GM08714 (cell line): ENCODE data around the gene RPP25L.

ENCODE experiments used
- H3K4me3 ChIP-seq: fragments of 200-500 bp; sonication (Bioruptor generic); 2 replicates; pipeline ENCODE4 v1.5.1; 2014; ENCODE audit warnings: mild to moderate bottlenecking, low read length, inconsistent platforms
- ZNF274 ChIP-seq: IDR thresholded peaks from 2 replicates; pipeline ENCODE4 v1.6.1; 2012; ENCODE audit warnings: mild to moderate bottlenecking, low read depth, low read length

RPP25L gene, protein sequence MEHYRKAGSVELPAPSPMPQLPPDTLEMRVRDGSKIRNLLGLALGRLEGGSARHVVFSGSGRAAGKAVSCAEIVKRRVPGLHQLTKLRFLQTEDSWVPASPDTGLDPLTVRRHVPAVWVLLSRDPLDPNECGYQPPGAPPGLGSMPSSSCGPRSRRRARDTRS

DNA sequence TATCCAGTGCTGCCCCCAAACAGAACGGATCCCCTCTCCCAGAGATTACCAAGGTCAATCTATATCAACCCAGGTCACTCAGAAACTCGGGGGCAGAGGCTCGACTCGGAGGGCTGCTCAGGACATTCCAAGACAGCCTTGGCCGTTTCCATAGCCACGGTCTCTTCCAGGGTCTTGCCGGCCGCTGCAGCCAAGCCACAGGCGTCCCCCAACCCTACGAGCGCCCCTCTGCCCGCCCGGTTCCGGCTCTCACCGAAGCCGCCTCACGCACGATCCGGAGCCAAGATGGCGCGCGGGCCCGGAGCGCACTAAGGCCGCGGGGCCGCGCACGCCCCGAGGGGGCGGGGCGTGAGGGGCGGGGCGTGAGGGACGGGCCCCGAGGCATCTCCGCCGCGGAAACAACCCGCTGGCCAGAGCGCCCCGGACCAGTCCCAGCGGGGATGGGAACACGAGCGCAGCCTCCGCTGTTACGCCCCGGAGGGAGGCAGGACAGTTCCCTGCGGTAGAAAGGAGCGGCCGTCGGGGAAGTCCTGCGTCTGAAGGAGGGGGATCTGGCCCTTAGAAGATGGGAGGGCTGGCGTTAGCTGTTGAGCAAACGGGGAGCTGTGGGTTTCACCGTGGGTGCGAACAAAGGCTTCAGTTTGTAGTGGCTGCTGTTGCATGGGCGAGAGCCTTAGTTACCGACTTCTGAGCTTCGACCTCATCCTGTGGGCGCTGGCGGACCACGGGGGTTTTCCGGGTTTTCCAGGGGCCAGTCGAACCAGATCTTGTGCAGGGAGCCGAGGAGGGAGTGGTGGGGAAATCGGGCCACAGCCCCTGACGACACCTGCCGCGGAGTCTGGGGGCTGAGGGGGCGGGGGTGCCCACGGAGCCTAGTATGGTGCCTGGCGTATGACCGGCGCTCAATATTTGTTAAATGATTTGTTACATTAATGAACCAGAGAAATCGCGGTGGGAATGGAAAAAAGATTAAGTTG is at the start of gene RPP25L:
TSS of gene RPP25L (minus strand) at position 287 of the 977 bp plus-strand sequence. CDS start 801 bp downstream, outside the sequence.
- TF ChIP-seq ZNF274: no peak
- H3K4me3 ChIP-seq: peak within 1 kb of the TSS; percentile 77

DNA sequence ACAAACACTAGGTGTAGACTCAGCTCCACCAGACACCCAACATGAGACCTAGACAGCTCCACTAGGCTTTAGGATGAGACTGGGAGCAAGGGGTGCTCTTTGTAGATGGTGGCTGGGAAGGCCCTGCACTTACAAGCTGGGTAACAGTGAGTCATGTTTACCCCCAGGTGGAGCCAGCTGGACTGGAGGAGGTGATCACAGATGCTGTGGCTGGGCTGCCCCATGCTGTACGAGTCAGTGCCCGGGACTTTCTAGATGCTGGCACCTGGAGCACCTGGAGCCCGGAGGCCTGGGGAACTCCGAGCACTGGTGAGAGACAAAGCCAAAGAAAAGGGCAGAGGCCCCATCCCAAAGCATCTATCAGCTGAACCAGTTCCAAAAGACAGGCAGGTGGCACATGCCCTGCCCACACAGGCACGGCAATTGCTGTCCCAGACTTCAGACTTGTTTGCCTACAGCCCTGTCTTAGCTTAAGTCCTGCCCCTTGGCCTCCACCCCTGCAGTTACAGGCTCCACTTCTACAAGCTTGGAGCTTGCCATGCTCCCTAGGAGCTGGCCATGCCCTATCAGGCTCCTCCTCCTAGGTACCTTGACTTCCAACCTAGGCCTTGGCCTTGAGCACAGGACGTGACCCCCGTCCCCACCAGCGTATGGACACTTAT is 47.8 kb upstream of the RPP25L start:
- H3K4me3 ChIP-seq: no peak overlapping the region
- TF ChIP-seq ZNF274: no peak

DNA sequence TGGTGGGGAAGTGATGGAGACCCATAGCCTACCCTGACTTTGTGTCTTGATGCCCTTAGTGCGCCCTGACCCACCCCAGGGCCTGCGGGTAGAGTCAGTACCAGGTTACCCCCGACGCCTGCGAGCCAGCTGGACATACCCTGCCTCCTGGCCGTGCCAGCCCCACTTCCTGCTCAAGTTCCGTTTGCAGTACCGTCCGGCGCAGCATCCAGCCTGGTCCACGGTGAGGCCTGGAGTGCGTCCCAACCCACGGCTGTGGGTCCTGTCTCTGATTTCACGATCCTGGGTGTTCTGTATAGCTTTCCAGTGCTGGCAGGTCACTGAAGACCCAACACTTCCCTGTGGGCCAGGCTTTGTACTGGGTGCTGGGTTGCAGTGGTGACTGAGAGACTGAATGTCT is 46.6 kb upstream of the RPP25L start:
- no peak overlapping the region for H3K4me3 ChIP-seq
- no peak for TF ChIP-seq ZNF274

DNA sequence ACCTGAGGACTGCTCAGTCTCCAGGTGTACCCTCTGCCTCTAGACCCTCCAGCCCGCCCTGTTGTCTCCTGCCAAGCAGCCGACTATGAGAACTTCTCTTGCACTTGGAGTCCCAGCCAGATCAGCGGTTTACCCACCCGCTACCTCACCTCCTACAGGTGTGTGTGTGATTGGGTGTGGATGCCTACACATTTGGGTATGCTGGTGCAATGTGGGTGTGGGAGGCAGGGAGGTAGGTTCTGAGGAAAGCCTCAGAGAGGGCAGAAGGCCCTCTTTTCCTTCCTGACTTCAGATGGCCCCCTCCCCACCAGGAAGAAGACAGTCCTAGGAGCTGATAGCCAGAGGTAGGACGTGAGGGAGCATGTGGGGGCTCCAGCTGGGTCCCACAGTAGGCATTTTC is 45.1 kb upstream of the RPP25L start:
- H3K4me3 ChIP-seq: no peak overlapping the region
- no peak for TF ChIP-seq ZNF274

DNA sequence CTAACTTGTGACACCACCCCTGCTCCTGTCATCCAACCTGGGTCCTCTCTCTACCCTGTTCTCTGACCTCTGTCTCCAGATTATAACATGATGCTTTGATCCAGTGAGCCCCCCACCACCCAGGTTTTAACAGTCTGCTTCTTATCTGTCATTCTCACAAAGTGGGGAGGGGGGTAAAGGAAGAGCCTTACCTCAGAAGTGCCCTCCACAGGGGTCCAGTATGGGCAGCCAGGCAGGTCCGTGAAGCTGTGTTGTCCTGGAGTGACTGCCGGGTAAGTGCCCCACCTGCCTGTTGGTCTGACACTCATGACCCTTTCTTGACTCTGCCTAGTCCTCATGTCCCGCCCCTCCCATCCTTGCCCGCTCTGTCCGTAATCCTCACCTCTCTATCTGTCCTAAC is 43.5 kb upstream of the RPP25L start:
- no peak for TF ChIP-seq ZNF274
- H3K4me3 ChIP-seq: no peak overlapping the region

DNA sequence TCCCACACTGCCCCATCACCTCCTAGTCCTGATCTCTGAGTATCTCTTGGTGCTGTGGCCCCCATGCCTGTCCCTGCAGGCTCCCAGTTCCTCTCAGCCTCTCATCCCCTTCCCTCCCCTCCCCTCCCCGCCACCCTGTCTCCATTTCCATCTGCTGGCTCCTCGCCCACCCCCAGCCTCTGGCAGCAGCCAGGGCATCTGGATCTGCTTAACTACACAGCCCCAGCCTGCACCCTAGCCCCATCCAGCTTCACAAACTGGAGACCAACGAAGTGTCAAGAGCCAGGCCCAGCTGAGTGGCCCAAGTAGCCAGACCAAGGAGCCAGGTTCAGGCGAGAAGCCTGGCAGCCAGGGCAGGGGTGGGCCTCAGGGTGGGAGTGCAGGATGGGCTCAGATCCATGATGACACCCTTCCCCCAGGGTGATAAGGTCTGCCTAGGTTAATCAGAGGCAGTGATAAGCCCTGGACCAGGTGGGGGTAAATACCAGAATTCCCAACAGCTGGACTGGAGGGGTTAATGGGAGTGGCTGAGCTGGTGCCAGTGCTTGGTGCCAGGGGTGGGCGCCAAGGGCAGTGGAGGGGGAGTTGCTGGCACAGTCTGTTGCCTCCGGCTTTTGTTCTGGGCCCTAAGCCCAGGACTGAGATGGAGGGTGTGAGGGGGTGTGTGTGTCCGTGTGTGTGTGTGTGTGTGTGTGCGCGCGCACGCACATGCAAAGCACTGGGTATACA is 42.6 kb upstream of the RPP25L start:
- no peak for TF ChIP-seq ZNF274
- H3K4me3 ChIP-seq: no peak overlapping the region

DNA sequence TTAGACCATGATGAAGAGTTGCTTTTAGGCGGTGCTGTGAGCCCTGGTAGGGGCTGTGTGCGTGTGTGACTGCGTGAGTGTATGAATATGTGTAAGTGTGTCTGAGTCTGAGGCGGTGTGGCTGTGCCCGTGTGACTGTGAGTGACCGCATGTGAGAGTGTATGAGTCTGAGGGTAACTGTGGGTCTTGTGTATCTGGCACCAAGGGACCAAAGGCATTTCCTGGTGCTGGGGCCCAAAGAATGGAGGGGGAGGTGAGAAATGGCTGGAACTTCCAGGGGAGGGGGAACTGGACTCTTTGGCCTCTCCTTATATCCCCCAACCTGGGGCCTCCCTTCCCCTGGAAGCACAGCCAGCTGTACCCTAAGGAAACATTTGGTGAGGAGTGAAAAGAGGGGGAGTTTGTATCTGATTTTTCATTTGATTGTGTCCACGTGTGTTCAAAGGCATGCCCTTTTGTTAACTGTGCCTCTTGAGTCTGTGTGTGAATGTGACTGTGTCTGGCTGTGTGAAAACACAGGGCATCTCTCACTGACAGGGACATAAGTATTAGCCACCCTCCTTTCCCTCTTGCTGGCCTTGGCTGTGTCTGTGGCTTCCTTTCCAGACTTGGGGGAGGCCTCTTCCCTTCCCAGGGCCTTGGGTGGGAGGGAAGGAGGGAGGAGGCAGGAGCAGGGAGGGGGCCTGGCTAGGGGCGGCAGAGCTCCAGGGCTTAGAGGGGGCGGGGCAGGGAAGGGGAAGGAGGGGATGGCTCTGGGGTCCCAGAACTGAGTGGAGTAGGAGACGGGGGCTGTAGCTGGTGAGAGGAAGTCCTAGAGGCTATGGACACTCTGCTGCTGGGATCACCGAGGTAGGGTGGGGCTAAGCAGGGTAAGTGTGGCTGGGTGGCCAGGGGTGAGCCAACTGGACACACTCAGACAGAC is 41.5 kb upstream of the RPP25L start:
- no peak for TF ChIP-seq ZNF274
- H3K4me3 ChIP-seq: no peak overlapping the region

DNA sequence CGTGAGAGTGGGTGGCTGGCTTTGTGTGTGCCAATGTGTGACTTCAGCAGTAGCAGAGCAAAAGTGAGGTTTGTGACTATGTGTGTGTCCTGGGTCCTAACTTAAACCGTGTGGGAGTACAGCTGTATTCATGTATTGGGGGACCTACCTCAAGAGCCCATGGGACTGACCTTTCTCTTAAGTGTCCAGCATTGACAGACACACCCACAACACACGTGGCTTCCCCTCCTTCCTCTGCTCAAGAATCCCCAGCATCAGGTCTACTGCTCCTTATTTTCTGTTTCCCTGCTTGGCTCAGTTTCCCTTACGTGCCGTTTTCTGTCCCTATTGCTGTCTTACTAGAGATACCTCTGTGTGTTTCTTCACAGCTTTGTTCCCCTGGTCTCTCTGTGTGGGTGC is 40.7 kb upstream of the RPP25L start:
- H3K4me3 ChIP-seq: no peak overlapping the region
- TF ChIP-seq ZNF274: no peak

DNA sequence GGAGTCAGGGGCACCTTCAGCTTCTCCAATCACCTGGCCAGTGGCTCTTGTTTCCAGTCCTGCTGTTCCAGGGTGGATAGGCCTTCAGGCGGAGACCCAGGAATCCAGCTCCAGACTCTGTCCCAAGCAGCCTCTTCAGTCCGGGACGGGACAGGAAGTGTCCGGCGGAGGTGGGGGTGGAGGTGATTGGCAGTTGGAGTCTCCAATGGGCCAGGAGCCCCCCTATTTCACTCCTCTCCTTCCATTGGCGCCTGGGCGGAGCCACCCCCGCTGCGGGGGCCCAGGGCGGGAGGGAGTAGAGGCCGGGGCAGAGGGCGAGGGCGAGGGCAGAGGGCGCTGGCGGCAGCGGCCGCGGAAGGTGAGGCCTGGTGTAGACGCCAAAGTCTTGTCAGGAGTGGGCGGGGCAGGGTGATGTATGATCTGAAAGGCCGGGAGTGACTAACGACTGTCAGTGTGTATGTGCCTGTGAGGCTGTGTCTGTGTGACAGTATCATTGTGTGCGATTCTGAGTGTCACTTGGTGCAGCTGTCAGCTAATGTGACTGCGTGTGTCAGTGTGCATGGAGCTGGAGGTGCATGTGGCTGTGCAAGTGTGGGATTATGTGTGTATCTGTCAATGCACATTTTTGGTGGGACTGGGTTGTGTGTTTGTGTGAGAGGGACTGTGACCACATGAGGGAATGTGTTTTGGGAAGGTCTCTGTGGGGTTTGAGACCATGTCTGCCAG is 40.1 kb upstream of the RPP25L start, which contains the start of gene IL11RA:
TSS of gene IL11RA (plus strand) at position 310 of the 726 bp plus-strand sequence. CDS start 3,033 bp downstream, outside the sequence.
- no peak within 1 kb of the TSS for H3K4me3 ChIP-seq
- TF ChIP-seq ZNF274: no peak

DNA sequence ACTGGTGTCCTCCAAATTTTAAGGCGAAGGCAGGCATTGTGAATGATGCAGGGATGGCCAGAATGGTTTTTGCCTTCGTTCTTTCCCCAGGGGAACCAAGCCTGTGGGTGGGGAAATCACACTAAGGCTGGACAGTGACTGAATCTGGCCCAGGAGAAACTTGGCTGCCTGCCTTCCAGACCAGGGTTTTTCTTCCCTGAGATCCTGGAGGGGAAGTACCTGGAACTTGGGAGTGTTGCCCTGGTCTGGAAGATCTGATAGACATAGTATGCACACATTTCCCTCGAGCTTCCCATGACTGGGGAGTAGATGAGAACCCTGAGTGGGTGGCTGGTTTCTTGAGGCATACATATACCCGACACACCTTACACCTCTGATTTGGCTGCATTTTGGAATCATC is 39.4 kb upstream of the RPP25L start:
- TF ChIP-seq ZNF274: no peak

DNA sequence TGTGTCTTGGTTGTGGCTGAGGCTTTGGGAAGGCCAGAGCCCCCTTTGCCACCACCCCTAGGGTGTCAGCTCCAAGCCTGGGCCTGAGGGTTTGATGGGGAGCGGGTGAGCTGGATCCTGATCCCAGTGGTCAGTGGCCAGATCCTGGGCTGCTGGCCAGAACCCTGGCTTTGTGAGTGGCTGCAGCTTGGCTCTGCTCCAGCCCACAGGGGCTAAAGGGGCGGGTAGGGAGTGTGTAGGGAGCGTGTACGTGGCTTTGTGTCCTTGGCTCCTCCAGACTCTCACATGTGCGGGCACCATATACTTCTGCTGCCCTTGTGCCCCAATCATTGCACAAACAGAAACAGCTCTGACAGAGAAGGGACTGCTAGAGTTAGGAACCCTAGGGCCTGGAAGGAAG is 38.9 kb upstream of the RPP25L start:
- no peak overlapping the region for H3K4me3 ChIP-seq

More for the DNA sequence above, 39.4 kb upstream of the RPP25L start:
- H3K4me3 ChIP-seq: no peak overlapping the region

DNA sequence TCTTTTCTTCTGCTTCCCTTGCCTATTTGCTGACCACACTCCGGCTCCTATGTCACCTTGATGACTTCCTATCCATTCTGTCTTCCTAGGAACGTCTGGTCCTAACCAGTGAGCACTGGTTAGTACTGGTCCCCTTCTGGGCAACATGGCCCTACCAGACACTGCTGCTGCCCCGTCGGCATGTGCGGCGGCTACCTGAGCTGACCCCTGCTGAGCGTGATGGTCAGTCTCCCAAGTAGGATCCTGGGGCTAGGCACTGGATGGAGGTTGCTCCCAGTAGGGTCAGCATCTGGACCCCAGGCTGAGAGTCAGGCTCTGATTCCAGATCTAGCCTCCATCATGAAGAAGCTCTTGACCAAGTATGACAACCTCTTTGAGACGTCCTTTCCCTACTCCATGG is 36.8 kb upstream of the RPP25L start:
- no peak overlapping the region for H3K4me3 ChIP-seq
- no peak for TF ChIP-seq ZNF274

More for the DNA sequence above, 38.9 kb upstream of the RPP25L start:
- no peak for TF ChIP-seq ZNF274

DNA sequence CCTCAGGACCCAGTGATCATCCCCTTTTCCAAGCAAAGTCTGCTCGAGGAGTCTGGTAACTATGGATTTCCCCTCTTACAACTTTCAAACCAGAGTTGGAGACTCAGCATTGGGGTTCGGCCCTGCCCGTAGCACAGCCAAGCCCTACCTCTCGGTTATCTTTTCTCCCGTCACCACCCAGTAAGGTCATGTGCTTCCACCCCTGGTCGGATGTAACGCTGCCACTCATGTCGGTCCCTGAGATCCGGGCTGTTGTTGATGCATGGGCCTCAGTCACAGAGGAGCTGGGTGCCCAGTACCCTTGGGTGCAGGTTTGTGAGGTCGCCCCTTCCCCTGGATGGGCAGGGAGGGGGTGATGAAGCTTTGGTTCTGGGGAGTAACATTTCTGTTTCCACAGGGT is 35.8 kb upstream of the RPP25L start:
- TF ChIP-seq ZNF274: no peak
- peak overlapping the region; percentile 68; the same call in 1 of the 2 replicates for H3K4me3 ChIP-seq
